T-helper 2 cell treated with Interferon-gamma antibody and Interleukin-4, amounts not matched to agents 5 μg/mL and 100 μg/mL, for 36 hours (primary cell): ENCODE measurements around the gene SLC28A1.
A peak's percentile ranks its signal among the peaks of the same experiment; 100 is the strongest.
"Not testable (repeated sequence)": the region's sequence is repeated elsewhere in the genome, so short reads cannot be mapped to it uniquely, and the experiment has no call there.

ENCODE experiments used
- DNase-seq: peaks from one replicate; pipeline ENCODE4 v3.0.0; 2021; ENCODE audit warnings: low spot score
- H3K27ac Mint-ChIP-seq: one replicate; pipeline ENCODE4 v1.8.0; 2021; ENCODE audit warnings: mild to moderate bottlenecking, mixed read lengths
- H3K27me3 Mint-ChIP-seq: one replicate; pipeline ENCODE4 v1.8.0; 2021; ENCODE audit warnings: low read depth, mixed read lengths
- H3K36me3 Mint-ChIP-seq: one replicate; pipeline ENCODE4 v1.8.0; 2021; ENCODE audit warnings: low read depth, mixed read lengths
- H3K4me1 Mint-ChIP-seq: one replicate; pipeline ENCODE4 v1.8.0; 2021; ENCODE audit warnings: low read depth, mixed read lengths
- H3K4me3 Mint-ChIP-seq: one replicate; pipeline ENCODE4 v1.8.0; 2022; ENCODE audit warnings: mild to moderate bottlenecking, moderate library complexity, mixed read lengths
- H3K9me3 Mint-ChIP-seq: one replicate; pipeline ENCODE4 v1.8.0; 2021; ENCODE audit warnings: mixed read lengths

SLC28A1 gene

GRCh38 chr15:84871428-84871985 is 13.0 kb upstream of the SLC28A1 start:
- Mint-ChIP-seq H3K4me3 (no peak overlapping the region), H3K27ac (no peak overlapping the region), H3K36me3 (no peaks in the 10 kb centered on the region), H3K9me3 (no peaks in the 10 kb centered on the region), H3K27me3 (peaks cover 2% of the 10 kb centered on the region), H3K4me1 (no peaks in the 10 kb centered on the region)
- DNase-seq: no peak

GRCh38 chr15:84872009-84872910 is 12.2 kb upstream of the SLC28A1 start:
- DNase-seq: no peak
- no peaks in the 10 kb centered on the region for H3K9me3 Mint-ChIP-seq
- H3K4me1 Mint-ChIP-seq: peaks cover 4% of the 10 kb centered on the region
- H3K36me3 Mint-ChIP-seq: no peaks in the 10 kb centered on the region
- H3K27me3 Mint-ChIP-seq: peaks cover 6% of the 10 kb centered on the region
- no peak overlapping the region for H3K27ac Mint-ChIP-seq
- H3K4me3 Mint-ChIP-seq: no peak overlapping the region

GRCh38 chr15:84873997-84874396 is 10.5 kb upstream of the SLC28A1 start:
- Mint-ChIP-seq H3K4me3 (no peak overlapping the region), H3K4me1 (peaks cover 4% of the 10 kb centered on the region), H3K36me3 (no peaks in the 10 kb centered on the region), H3K27me3 (peaks cover 7% of the 10 kb centered on the region), H3K9me3 (no peaks in the 10 kb centered on the region), H3K27ac (no peak overlapping the region)
- no peak for DNase-seq

GRCh38 chr15:84874981-84875699 is 9.3 kb upstream of the SLC28A1 start:
- H3K27ac Mint-ChIP-seq: no peak overlapping the region
- peaks cover 7% of the 10 kb centered on the region for H3K27me3 Mint-ChIP-seq
- no peaks in the 10 kb centered on the region for H3K9me3 Mint-ChIP-seq
- no peak overlapping the region for H3K4me3 Mint-ChIP-seq
- peaks cover 4% of the 10 kb centered on the region for H3K4me1 Mint-ChIP-seq
- DNase-seq: no peak
- no peaks in the 10 kb centered on the region for H3K36me3 Mint-ChIP-seq

- H3K4me3 Mint-ChIP-seq: no peak overlapping the region
- H3K4me1 Mint-ChIP-seq: peaks cover 4% of the 10 kb centered on the region
- no peak overlapping the region for H3K27ac Mint-ChIP-seq
- DNase-seq: no peak
- no peaks in the 10 kb centered on the region for H3K9me3 Mint-ChIP-seq
- no peaks in the 10 kb centered on the region for H3K36me3 Mint-ChIP-seq
- peaks cover 7% of the 10 kb centered on the region for H3K27me3 Mint-ChIP-seq
These were observed 8.2 kb upstream of the SLC28A1 start for GRCh38 chr15:84876269-84876668.

GRCh38 chr15:84877701-84878100 is 6.8 kb upstream of the SLC28A1 start:
- not testable (repeated sequence) for H3K4me1 Mint-ChIP-seq, H3K4me3 Mint-ChIP-seq, H3K36me3 Mint-ChIP-seq, H3K27me3 Mint-ChIP-seq, H3K27ac Mint-ChIP-seq, DNase-seq, H3K9me3 Mint-ChIP-seq

- no peak overlapping the region for H3K27ac Mint-ChIP-seq
- H3K4me1 Mint-ChIP-seq: peaks cover 4% of the 10 kb centered on the region
- peaks cover 7% of the 10 kb centered on the region for H3K27me3 Mint-ChIP-seq
- H3K36me3 Mint-ChIP-seq: no peaks in the 10 kb centered on the region
- H3K9me3 Mint-ChIP-seq: no peaks in the 10 kb centered on the region
- no peak overlapping the region for H3K4me3 Mint-ChIP-seq
- DNase-seq: peak; percentile 42
These were observed 6.0 kb upstream of the SLC28A1 start for GRCh38 chr15:84878504-84878903.

- H3K4me1 Mint-ChIP-seq: peaks cover 4% of the 10 kb centered on the region
- DNase-seq: no peak
- no peaks in the 10 kb centered on the region for H3K36me3 Mint-ChIP-seq
- peaks cover 5% of the 10 kb centered on the region for H3K27me3 Mint-ChIP-seq
- no peak overlapping the region for H3K4me3 Mint-ChIP-seq
- H3K27ac Mint-ChIP-seq: no peak overlapping the region
- no peaks in the 10 kb centered on the region for H3K9me3 Mint-ChIP-seq
These were observed 5.2 kb upstream of the SLC28A1 start for GRCh38 chr15:84879088-84879780.

- Mint-ChIP-seq H3K4me1 (peaks cover 4% of the 10 kb centered on the region), H3K27ac (no peak overlapping the region), H3K27me3 (peaks cover 5% of the 10 kb centered on the region), H3K4me3 (no peak overlapping the region), H3K36me3 (no peaks in the 10 kb centered on the region), H3K9me3 (no peaks in the 10 kb centered on the region)
- DNase-seq: no peak
These were observed 4.5 kb upstream of the SLC28A1 start for GRCh38 chr15:84880007-84880406.

GRCh38 chr15:84880822-84881519 is 3.5 kb upstream of the SLC28A1 start:
- Mint-ChIP-seq H3K4me3 (no peak overlapping the region), H3K4me1 (peaks cover 4% of the 10 kb centered on the region), H3K36me3 (no peaks in the 10 kb centered on the region), H3K27me3 (peaks cover 5% of the 10 kb centered on the region), H3K27ac (no peak overlapping the region), H3K9me3 (no peaks in the 10 kb centered on the region)
- DNase-seq: no peak

GRCh38 chr15:84881520-84881830 is 3.0 kb upstream of the SLC28A1 start:
- H3K27ac Mint-ChIP-seq: no peak overlapping the region
- peaks cover 4% of the 10 kb centered on the region for H3K4me1 Mint-ChIP-seq
- no peak overlapping the region for H3K4me3 Mint-ChIP-seq
- no peaks in the 10 kb centered on the region for H3K9me3 Mint-ChIP-seq
- peaks cover 5% of the 10 kb centered on the region for H3K27me3 Mint-ChIP-seq
- H3K36me3 Mint-ChIP-seq: no peaks in the 10 kb centered on the region
- DNase-seq: no peak

- no peak overlapping the region for H3K4me3 Mint-ChIP-seq
- no peaks in the 10 kb centered on the region for H3K9me3 Mint-ChIP-seq
- H3K27ac Mint-ChIP-seq: no peak overlapping the region
- no peaks in the 10 kb centered on the region for H3K36me3 Mint-ChIP-seq
- H3K27me3 Mint-ChIP-seq: no peaks in the 10 kb centered on the region
- H3K4me1 Mint-ChIP-seq: no peaks in the 10 kb centered on the region
- DNase-seq: no peak
These were observed 996 bp upstream of the SLC28A1 start for GRCh38 chr15:84883466-84883865.

GRCh38 chr15:84885801-84886200 is 1.3 kb downstream of the SLC28A1 start:
- Mint-ChIP-seq H3K27ac (no peak overlapping the region), H3K4me3 (no peak overlapping the region), H3K9me3 (no peaks in the 10 kb centered on the region), H3K36me3 (no peaks in the 10 kb centered on the region), H3K27me3 (no peaks in the 10 kb centered on the region), H3K4me1 (no peaks in the 10 kb centered on the region)
- no peak for DNase-seq
